GM19099 (cell line): Measurements from ENCODE around the gene IGF2.

Source experiments
- POLR2A ChIP-seq: IDR thresholded peaks from 3 replicates; pipeline ENCODE4 v1.6.1; 2011; ENCODE audit warnings: low read depth; ENCODE audit not compliant: insufficient read length; ENCODE audit errors: extremely low read depth

The IGF2 gene

GRCh38 chr11:2135648-2136201 is 3.5 kb downstream of the IGF2 start:
- no peak for TF ChIP-seq POLR2A

GRCh38 chr11:2135018-2135569 is 4.1 kb downstream of the IGF2 start:
- no peak for TF ChIP-seq POLR2A

- TF ChIP-seq POLR2A, result no peak
Observed at GRCh38 chr11:2134022-2135010, 4.9 kb downstream of the IGF2 start.

GRCh38 chr11:2133241-2134021 is 5.8 kb downstream of the IGF2 start:
- no peak for TF ChIP-seq POLR2A

- TF ChIP-seq POLR2A, result no peak
Observed at GRCh38 chr11:2132874-2133240, 6.3 kb downstream of the IGF2 start.

GRCh38 chr11:2132246-2132645 is 6.9 kb downstream of the IGF2 start:
- TF ChIP-seq POLR2A, result no peak

- no peak for TF ChIP-seq POLR2A
Observed at GRCh38 chr11:2131371-2132236, 7.6 kb downstream of the IGF2 start.

- no peak for TF ChIP-seq POLR2A
Observed at GRCh38 chr11:2130881-2131352, 8.3 kb downstream of the IGF2 start.

GRCh38 chr11:2129699-2130366 is 9.4 kb downstream of the IGF2 start:
- TF ChIP-seq POLR2A, result no peak

GRCh38 chr11:2129308-2129698 is 9.9 kb downstream of the IGF2 start:
- TF ChIP-seq POLR2A, result no peak

GRCh38 chr11:2128511-2129307 is 10.5 kb downstream of the IGF2 start:
- no peak for TF ChIP-seq POLR2A

- TF ChIP-seq POLR2A, result no peak
Observed at GRCh38 chr11:2128130-2128510, 11.1 kb downstream of the IGF2 start.

- no peak for TF ChIP-seq POLR2A
Observed at GRCh38 chr11:2127482-2128129, 11.6 kb downstream of the IGF2 start.

GRCh38 chr11:2126520-2127085 is 12.6 kb downstream of the IGF2 start:
- no peak for TF ChIP-seq POLR2A
